ENCODE measurements around the gene PITHD1.
"Not testable (repeated sequence)": the region's sequence is repeated elsewhere in the genome, so short reads cannot be mapped to it uniquely, and the experiment has no call there.

The PITHD1 gene

DNA sequence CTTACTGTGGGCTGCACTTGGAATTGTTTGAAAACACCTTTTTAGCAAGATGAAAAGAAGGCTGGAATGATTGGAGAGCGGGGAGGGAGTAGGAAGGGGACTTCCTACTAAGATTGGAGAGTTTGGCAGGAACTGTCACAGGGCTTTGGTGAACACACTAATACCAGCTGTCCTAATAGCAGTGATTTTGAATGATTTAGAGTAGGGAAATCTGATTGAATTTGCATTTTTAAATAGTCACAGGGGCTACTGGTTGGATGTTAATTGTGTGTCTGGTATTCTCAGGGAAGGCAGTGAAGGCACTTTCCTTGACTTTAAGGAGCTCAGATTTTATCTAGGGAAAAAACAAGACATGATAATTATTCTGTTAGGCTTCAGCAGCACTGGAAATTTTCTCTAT is 49.5 kb downstream of the PITHD1 start:
- no peak for DNase-seq

DNA sequence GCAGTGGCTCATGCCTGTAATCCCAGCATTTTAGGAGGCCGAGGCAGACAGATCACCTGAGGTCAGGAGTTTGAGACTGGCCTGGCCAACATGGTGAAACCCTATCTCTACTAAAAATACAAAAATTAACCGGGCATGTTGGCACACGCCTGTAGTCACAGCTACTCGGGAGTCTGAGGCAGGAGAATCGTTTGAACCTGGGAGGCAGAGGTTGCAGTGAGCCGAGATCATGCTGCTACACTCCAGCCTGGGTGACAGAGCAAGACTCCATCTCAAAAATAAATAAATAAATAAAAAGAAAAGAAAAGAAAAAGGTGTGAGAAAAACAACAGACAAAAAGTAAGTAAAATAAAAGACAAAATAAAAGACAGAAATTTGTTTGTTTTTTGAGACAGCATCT is 55.9 kb downstream of the PITHD1 start:
- not testable (repeated sequence) for DNase-seq

- no peak for DNase-seq
These were observed 57.8 kb downstream of the PITHD1 start for GRCh38 chr1:23836037-23836436.
